Esophagus muscularis mucosa (tissue), 3 donors: ENCODE results near the gene OBP2B.
"Not testable (repeated sequence)": the region's sequence is repeated elsewhere in the genome, so short reads cannot be mapped to it uniquely, and the experiment has no call there.

Experiments
- CTCF ChIP-seq, 3 experiments: fragments of 200-600 bp in 2 of 3; fragments of 450-650 bp in 1 of 3; sonication (generic) in 2 of 3; IDR thresholded peaks; one replicate each; pipeline ENCODE4 v1.5.1; 2017 to 2019; ENCODE audit warnings: antibody characterized with exemption in 3 of 3, mild to moderate bottlenecking in 2 of 3, moderate library complexity in 1 of 3
- POLR2A ChIP-seq: fragments of 450-650 bp; IDR thresholded peaks from one replicate; pipeline ENCODE4 v1.6.1; 2017; ENCODE audit warnings: antibody characterized with exemption, moderate library complexity, mild to moderate bottlenecking, low read depth

GRCh38 chr9:133231934-133232568 lies 23.0 kb upstream of the OBP2B start:
- not testable (repeated sequence) for TF ChIP-seq CTCF (IDR thresholded peaks at IDR 0.05); POLR2A
